ENCODE measurements around the gene LMF1. TPM values are rescaled to one million over a fixed set of nuclear protein-coding genes. Genes with fewer than 3 reads are reported as not detected.

The LMF1 gene
- total and polyA plus RNA-seq, 2 of the 13 experiments (the other 11 are each of a cell fraction or from before 2014, with no cell fraction given), result 6.8 to 8.5 TPM

- TF ChIP-seq ATF4 (CRISPR knock-in tag; IDR thresholded peaks at IDR 0.05) (no peak), RXRB (CRISPR knock-in tag; IDR thresholded peaks at IDR 0.05; ENCODE audit: borderline replicate concordance) (no peak), ARID2 (CRISPR knock-in tag; IDR thresholded peaks at IDR 0.05; ENCODE audit: borderline replicate concordance) (peak; percentile 16; the same call in 1 of the 2 replicates), HDAC1 (CRISPR knock-in tag; IDR thresholded peaks at IDR 0.05) (peak; percentile 8), MTF1 (CRISPR knock-in tag; IDR thresholded peaks at IDR 0.05) (no peak), XRCC5 (optimal IDR thresholded peaks at IDR 0.05; ENCODE audit: low read length) (peak; percentile 34), ARID5B (CRISPR knock-in tag; IDR thresholded peaks at IDR 0.05) (no peak), MLXIP (CRISPR knock-in tag; IDR thresholded peaks at IDR 0.05; ENCODE audit: borderline replicate concordance) (no peak), TFE3 (CRISPR knock-in tag; IDR thresholded peaks at IDR 0.05) (no peak), POLR2G (IDR thresholded peaks at IDR 0.05; ENCODE audit: low read depth, low read length) (peak; percentile 17), RFX5 (IDR thresholded peaks at IDR 0.05; ENCODE audit: low read depth, low read length) (no peak), TOE1 (CRISPR knock-in tag; IDR thresholded peaks at IDR 0.05) (no peak), AGO2 (optimal IDR thresholded peaks at IDR 0.05; ENCODE audit: low read depth, low read length) (no peak), ZNF3 (CRISPR knock-in tag; IDR thresholded peaks at IDR 0.05) (no peak), ZNF446 (CRISPR knock-in tag; IDR thresholded peaks at IDR 0.05) (no peak; the same call in 1 of the 2 replicates), SSRP1 (CRISPR knock-in tag; IDR thresholded peaks at IDR 0.05) (no peak), YEATS4 (CRISPR knock-in tag; IDR thresholded peaks at IDR 0.05; ENCODE audit: borderline replicate concordance) (no peak), NRL (CRISPR knock-in tag; IDR thresholded peaks at IDR 0.05; ENCODE audit: borderline replicate concordance) (no peak), ZNF549 (CRISPR knock-in tag; IDR thresholded peaks at IDR 0.05) (no peak), ZSCAN22 (CRISPR knock-in tag; IDR thresholded peaks at IDR 0.05) (no peak), REL (CRISPR knock-in tag; conservative IDR thresholded peaks at IDR 0.05) (no peak), HNRNPH1 (optimal IDR thresholded peaks at IDR 0.05; ENCODE audit: low read depth, low read length) (peak; percentile 6), ZNF766 (CRISPR knock-in tag; IDR thresholded peaks at IDR 0.05; ENCODE audit: borderline replicate concordance) (no peak), ZNF180 (CRISPR knock-in tag; IDR thresholded peaks at IDR 0.05; ENCODE audit: borderline replicate concordance, low read depth) (no peak)
These were observed 760 bp upstream of the LMF1 start (continued) for GRCh38 chr16:971582-971905.

Data from HepG2 (cell line).